WTC11 (cell line): ENCODE data around the gene UNC13C. TPM values are rescaled to one million over a fixed set of nuclear protein-coding genes. Genes with fewer than 3 reads are reported as not detected.

ENCODE experiments used
- ATAC-seq: fragments of 200-7000 bp; cut with Tn5 transposase; 2 replicates; pipeline ENCODE4 v1.10.0; 2021; ENCODE audit warnings: mild to moderate bottlenecking, moderate library complexity
- CTCF ChIA-PET: fragments of 300-600 bp; sonication (Branson Sonifier 250); formaldehyde crosslinking; loops from one replicate; lab custom pipeline; 2021; ENCODE audit warnings: antibody characterized with exemption; lab: Charles Lee
- POLR2A ChIA-PET: fragments of 350-600 bp; sonication (Branson Sonifier 250); formaldehyde crosslinking; loops from one replicate; lab custom pipeline; 2021; ENCODE audit warnings: antibody characterized with exemption; lab: Charles Lee
- DNase-seq: peaks from one replicate; pipeline ENCODE4 v3.0.0; 2021; ENCODE audit warnings: low spot score
- H3K27ac Mint-ChIP-seq: 2 replicates; pipeline ENCODE4 v1.8.0; 2021; ENCODE audit warnings: mixed read lengths
- H3K27me3 Mint-ChIP-seq: 2 replicates; pipeline ENCODE4 v1.8.0; 2021; ENCODE audit warnings: low read depth, mild to moderate bottlenecking, moderate library complexity, mixed read lengths
- H3K36me3 Mint-ChIP-seq: 2 replicates; pipeline ENCODE4 v1.8.0; 2021; ENCODE audit warnings: mixed read lengths
- H3K4me1 Mint-ChIP-seq: 2 replicates; pipeline ENCODE4 v1.8.0; 2022; ENCODE audit warnings: mixed read lengths
- H3K4me3 Mint-ChIP-seq: 2 replicates; pipeline ENCODE4 v1.8.0; 2021; ENCODE audit warnings: mild to moderate bottlenecking, moderate library complexity, mixed read lengths
- H3K9me3 Mint-ChIP-seq: 2 replicates; pipeline ENCODE4 v1.8.0; 2021; ENCODE audit warnings: mixed read lengths
- ETV6 ChIP-seq: sonication (generic); formaldehyde crosslinking; IDR thresholded peaks from 2 replicates; pipeline ENCODE4 v1.8.1; 2022; ENCODE audit warnings: mild to moderate bottlenecking, missing genetic modification reagents
- GRHL2 ChIP-seq: fragments of 250-450 bp; sonication (Bioruptor Pico); IDR thresholded peaks from 2 replicates; pipeline ENCODE4 v1.8.0; 2022; ENCODE audit warnings: mild to moderate bottlenecking, moderate library complexity; ENCODE audit not compliant: insufficient replicate concordance, severe bottlenecking
- IRF2 ChIP-seq: sonication (generic); formaldehyde crosslinking; IDR thresholded peaks from 2 replicates; pipeline ENCODE4 v1.8.0; 2022; ENCODE audit warnings: low read depth, missing genetic modification reagents, borderline replicate concordance
- KAT7 ChIP-seq: sonication (generic); formaldehyde crosslinking; IDR thresholded peaks from 2 replicates; pipeline ENCODE4 v1.8.1; 2023; ENCODE audit warnings: missing genetic modification reagents, mild to moderate bottlenecking, borderline replicate concordance
- MAX ChIP-seq: sonication (generic); formaldehyde crosslinking; IDR thresholded peaks from 2 replicates; pipeline ENCODE4 v1.8.0; 2022; ENCODE audit warnings: mild to moderate bottlenecking, missing genetic modification reagents
- NFYB ChIP-seq: sonication (generic); formaldehyde crosslinking; conservative IDR thresholded peaks from 2 replicates; pipeline ENCODE4 v1.8.0; 2022; ENCODE audit warnings: low read depth, missing genetic modification reagents
- TCF7 ChIP-seq: sonication (generic); formaldehyde crosslinking; IDR thresholded peaks from 2 replicates; pipeline ENCODE4 v1.8.0; 2022; ENCODE audit warnings: mild to moderate bottlenecking, low read depth, missing genetic modification reagents, moderate library complexity
- TP53 ChIP-seq: sonication (generic); formaldehyde crosslinking; IDR thresholded peaks from 2 replicates; pipeline ENCODE4 v1.8.1; 2023; ENCODE audit warnings: mild to moderate bottlenecking, missing genetic modification reagents
- ZNF121 ChIP-seq: sonication (generic); formaldehyde crosslinking; IDR thresholded peaks from 2 replicates; pipeline ENCODE4 v1.8.0; 2023; ENCODE audit warnings: missing genetic modification reagents
- ZNF219 ChIP-seq: sonication (generic); formaldehyde crosslinking; IDR thresholded peaks from 2 replicates; pipeline ENCODE4 v1.8.0; 2023; ENCODE audit warnings: missing genetic modification reagents, mild to moderate bottlenecking, borderline replicate concordance
- ZNF281 ChIP-seq: sonication (generic); formaldehyde crosslinking; IDR thresholded peaks from 2 replicates; pipeline ENCODE4 v1.8.0; 2023; ENCODE audit warnings: mild to moderate bottlenecking, missing genetic modification reagents
- ZNF396 ChIP-seq: fragments of 250-450 bp; sonication (Bioruptor Pico); IDR thresholded peaks from 2 replicates; pipeline ENCODE4 v1.8.0; 2021; ENCODE audit warnings: mild to moderate bottlenecking, moderate library complexity, borderline replicate concordance
- ZNF423 ChIP-seq: fragments of 250-450 bp; sonication (Bioruptor Pico); IDR thresholded peaks from 2 replicates; pipeline ENCODE4 v2.1.2; 2022; ENCODE audit warnings: mild to moderate bottlenecking, moderate library complexity
- ZNF512 ChIP-seq: sonication (generic); formaldehyde crosslinking; IDR thresholded peaks from 2 replicates; pipeline ENCODE4 v1.8.1; 2022; ENCODE audit warnings: missing genetic modification reagents, borderline replicate concordance
- total RNA-seq: library from RNA; stranded (reverse); gene quantifications from 3 replicates; pipeline ENCODE4 v1.2.3, GENCODE V29; 2021
- TF ChIP-seq, protein P1 (sequence below): sonication (generic); formaldehyde crosslinking; IDR thresholded peaks from 2 replicates; pipeline ENCODE4 v1.8.1; 2022; ENCODE audit warnings: low read depth, mild to moderate bottlenecking, moderate library complexity, missing genetic modification reagents, borderline replicate concordance

The UNC13C gene
- total RNA-seq, 1 experiment from 2014 or later, result 0.07 TPM

DNA sequence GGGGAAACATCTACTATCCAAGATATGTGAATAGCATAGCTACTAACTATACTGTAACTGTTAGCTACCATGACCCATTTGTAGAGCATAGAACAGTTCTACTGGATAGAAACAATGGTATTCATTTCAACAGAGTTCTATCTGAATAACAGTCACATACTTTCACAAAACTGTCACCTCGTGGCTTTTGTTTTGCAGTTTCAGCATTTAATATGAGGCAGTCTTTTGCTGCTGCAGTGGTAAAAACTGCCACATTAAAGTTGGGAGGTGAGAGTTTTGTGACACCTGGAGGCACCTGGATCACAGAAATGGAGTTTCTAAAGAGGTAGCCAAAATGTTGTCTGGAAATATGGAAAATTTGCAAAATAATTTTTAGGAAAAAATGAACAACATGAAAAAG, 578.0 kb downstream of the UNC13C start:
- Mint-ChIP-seq H3K27me3 (no peaks in the 10 kb centered on the region), H3K4me1 (no peaks in the 10 kb centered on the region), H3K36me3 (no peaks in the 10 kb centered on the region), H3K27ac (no peak overlapping the region), H3K9me3 (peaks cover 9% of the 10 kb centered on the region), H3K4me3 (no peak overlapping the region)
- ChIA-PET CTCF (no interaction called here), POLR2A (no interaction called here)
- ATAC-seq (no peak), DNase-seq (no peak)
- TF ChIP-seq ZNF396 (CRISPR knock-in tag) (no peak), ZNF423 (CRISPR knock-in tag) (no peak), ZNF219 (no peak), NFYB (no peak), ZNF281 (CRISPR knock-in tag) (no peak), ZNF121 (CRISPR knock-in tag) (no peak), IRF2 (CRISPR knock-in tag) (no peak), ZNF512 (CRISPR knock-in tag) (no peak), ETV6 (no peak), KAT7 (CRISPR knock-in tag) (no peak), MAX (CRISPR knock-in tag) (no peak)

- CTCF ChIA-PET, result no interaction called here
- Mint-ChIP-seq H3K9me3 (peaks cover 9% of the 10 kb centered on the region), H3K36me3 (no peaks in the 10 kb centered on the region), H3K27me3 (no peaks in the 10 kb centered on the region), H3K4me1 (no peaks in the 10 kb centered on the region), H3K4me3 (no peak overlapping the region), H3K27ac (no peak overlapping the region)
- TF ChIP-seq ZNF121 (CRISPR knock-in tag) (no peak), ZNF281 (CRISPR knock-in tag) (no peak), GRHL2 (no peak), IRF2 (CRISPR knock-in tag) (no peak), TP53 (no peak), TCF7 (CRISPR knock-in tag) (no peak), KAT7 (CRISPR knock-in tag) (no peak)
- TF ChIP-seq, protein P1, sequence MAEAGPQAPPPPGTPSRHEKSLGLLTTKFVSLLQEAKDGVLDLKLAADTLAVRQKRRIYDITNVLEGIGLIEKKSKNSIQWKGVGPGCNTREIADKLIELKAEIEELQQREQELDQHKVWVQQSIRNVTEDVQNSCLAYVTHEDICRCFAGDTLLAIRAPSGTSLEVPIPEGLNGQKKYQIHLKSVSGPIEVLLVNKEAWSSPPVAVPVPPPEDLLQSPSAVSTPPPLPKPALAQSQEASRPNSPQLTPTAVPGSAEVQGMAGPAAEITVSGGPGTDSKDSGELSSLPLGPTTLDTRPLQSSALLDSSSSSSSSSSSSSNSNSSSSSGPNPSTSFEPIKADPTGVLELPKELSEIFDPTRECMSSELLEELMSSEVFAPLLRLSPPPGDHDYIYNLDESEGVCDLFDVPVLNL (CRISPR knock-in tag), result no peak
- no peak for ATAC-seq
- POLR2A ChIA-PET, result interaction anchor here (0.6 kb wide), 1 partner anchor 145 kb away, joined by 3 read pairs; no protein-coding TSS in a partner anchor
- DNase-seq, result no peak
Observed at GRCh38 chr15:54559405-54560069, 581.3 kb downstream of the UNC13C start.
